Liver (tissue), 9 donors: ENCODE results near the gene SGIP1. TPM values are rescaled to one million over a fixed set of nuclear protein-coding genes. Genes with fewer than 3 reads are reported as not detected.

Source experiments
- DNase-seq: peaks from one replicate; pipeline ENCODE4 v3.0.0-alpha.2; 2017; ENCODE audit warnings: low spot score
- H3K27ac ChIP-seq, 2 donors: one replicate each; pipeline ENCODE4 v1.7.0; 2013; ENCODE audit warnings: inconsistent platforms in 2 of 2, low read length in 2 of 2, control low read depth in 1 of 2, low read depth in 1 of 2, mild to moderate bottlenecking in 1 of 2
- H3K27me3 ChIP-seq, 4 donors: one replicate each; pipeline versions ENCODE4 v1.6.1 to v1.7.0; 2013; ENCODE audit warnings: low read length in 3 of 4, inconsistent platforms in 1 of 4, mild to moderate bottlenecking in 1 of 4, moderate library complexity in 1 of 4; ENCODE audit not compliant: control insufficient read depth in 4 of 4, insufficient read depth in 4 of 4
- H3K36me3 ChIP-seq, 4 donors: one replicate each; pipeline versions ENCODE4 v1.6.1 to v1.7.0; 2013; ENCODE audit warnings: low read length in 3 of 4, mild to moderate bottlenecking in 3 of 4, low read depth in 1 of 4, moderate library complexity in 1 of 4; ENCODE audit not compliant: control insufficient read depth in 4 of 4, insufficient read depth in 3 of 4
- H3K4me1 ChIP-seq, 4 donors: one replicate each; pipeline versions ENCODE4 v1.6.1 to v1.7.0; 2013; ENCODE audit warnings: low read length in 3 of 4, mild to moderate bottlenecking in 3 of 4, moderate library complexity in 1 of 4; ENCODE audit not compliant: control insufficient read depth in 4 of 4, insufficient read depth in 4 of 4
- H3K4me3 ChIP-seq, 3 donors: one replicate each; pipeline versions ENCODE4 v1.6.1 to v1.7.0; 2013; ENCODE audit warnings: low read length in 3 of 3, control low read depth in 1 of 3, low read depth in 1 of 3, mild to moderate bottlenecking in 1 of 3
- H3K9ac ChIP-seq, 2 donors: one replicate each; pipeline ENCODE4 v1.7.0; 2013; ENCODE audit warnings: low read length in 2 of 2, mild to moderate bottlenecking in 2 of 2, moderate library complexity in 2 of 2, control low read depth in 1 of 2, low read depth in 1 of 2
- H3K9me3 ChIP-seq, 4 donors: one replicate each; pipeline versions ENCODE4 v1.6.1 to v1.7.0; 2013; ENCODE audit warnings: low read length in 3 of 4; ENCODE audit not compliant: control insufficient read depth in 4 of 4
- ATF3 ChIP-seq: IDR thresholded peaks from 2 replicates; pipeline ENCODE4 v1.6.1; 2016; ENCODE audit warnings: antibody characterized with exemption
- CTCF ChIP-seq: fragments of 150-350 bp; IDR thresholded peaks from 2 replicates; pipeline ENCODE4 v1.5.1; 2017; ENCODE audit warnings: improper control_type of control experiment, low read depth, low read length; ENCODE audit not compliant: missing input control
- EGR1 ChIP-seq, 2 donors: IDR thresholded peaks; 2 replicates each; pipeline ENCODE4 v1.6.1; 2016 to 2018; ENCODE audit warnings: antibody characterized with exemption in 2 of 2, low read depth in 2 of 2
- FOXA1 ChIP-seq: IDR thresholded peaks from 2 replicates; pipeline ENCODE4 v1.6.1; 2016; ENCODE audit warnings: antibody characterized with exemption
- FOXA2 ChIP-seq: IDR thresholded peaks from 2 replicates; pipeline ENCODE4 v1.6.1; 2016; ENCODE audit warnings: antibody characterized with exemption
- GABPA ChIP-seq, 2 donors: IDR thresholded peaks in 1 of 2; conservative IDR thresholded peaks in 1 of 2; 2 replicates each; pipeline ENCODE4 v1.6.1; 2016; ENCODE audit warnings: antibody characterized with exemption in 2 of 2, mild to moderate bottlenecking in 1 of 2, moderate library complexity in 1 of 2
- HNF4A ChIP-seq, 2 donors: conservative IDR thresholded peaks; 2 replicates each; pipeline ENCODE4 v1.6.1; 2016; ENCODE audit warnings: antibody characterized with exemption in 2 of 2, mild to moderate bottlenecking in 2 of 2
- HNF4G ChIP-seq: IDR thresholded peaks from 2 replicates; pipeline ENCODE4 v1.6.1; 2016; ENCODE audit warnings: antibody characterized with exemption
- JUND ChIP-seq, 2 donors: IDR thresholded peaks; 2 replicates each; pipeline ENCODE4 v1.6.1; 2016; ENCODE audit warnings: antibody characterized with exemption in 2 of 2
- MAX ChIP-seq: IDR thresholded peaks from 2 replicates; pipeline ENCODE4 v1.6.1; 2016; ENCODE audit warnings: antibody characterized with exemption
- NR2F2 ChIP-seq: IDR thresholded peaks from 2 replicates; pipeline ENCODE4 v1.6.1; 2016; ENCODE audit warnings: antibody characterized with exemption
- RAD21 ChIP-seq, 2 donors: IDR thresholded peaks; 2 replicates each; pipeline ENCODE4 v1.6.1; 2016; ENCODE audit warnings: antibody characterized with exemption in 2 of 2, mild to moderate bottlenecking in 2 of 2
- REST ChIP-seq: IDR thresholded peaks from 2 replicates; pipeline ENCODE4 v1.6.1; 2016; ENCODE audit warnings: antibody characterized with exemption, mild to moderate bottlenecking
- RXRA ChIP-seq, 2 donors: IDR thresholded peaks; 2 replicates each; pipeline ENCODE4 v1.6.1; 2017 to 2018; ENCODE audit warnings: antibody characterized with exemption in 2 of 2, mild to moderate bottlenecking in 1 of 2
- SP1 ChIP-seq: IDR thresholded peaks from 2 replicates; pipeline ENCODE4 v1.6.1; 2018; ENCODE audit warnings: antibody characterized with exemption, mild to moderate bottlenecking
- TAF1 ChIP-seq: conservative IDR thresholded peaks from 2 replicates; pipeline ENCODE4 v1.6.1; 2016; ENCODE audit warnings: antibody characterized with exemption, mild to moderate bottlenecking
- YY1 ChIP-seq: IDR thresholded peaks from 2 replicates; pipeline ENCODE4 v1.6.1; 2016; ENCODE audit warnings: antibody characterized with exemption, mild to moderate bottlenecking
- ZBTB33 ChIP-seq: IDR thresholded peaks from 2 replicates; pipeline ENCODE4 v1.6.1; 2016; ENCODE audit warnings: antibody characterized with exemption
- WGBS: extraction: QIAGEN DNeasy Blood & Tissue Kit; methylation state at CpG from one replicate; pipeline ENCODE4 v1.1.7; 2013; 5-methylcytosine and 5-hydroxymethylcytosine counted together
- polyA plus RNA-seq, 2 donors: library from polyadenylated mRNA; stranded (reverse) in 1 of 2; unstranded in 1 of 2; fragments of 200-250 nt in 1 of 2; fragments of >200 nt in 1 of 2; fragmentation: Nextera tagmentation in 1 of 2; extraction: Ambion mirVana in 1 of 2; gene quantifications; one replicate each; pipeline versions ENCODE4 v1.2.1 to v1.2.3, GENCODE V29; 2013 to 2015
- total RNA-seq, 2 donors: library from RNA; depleted of rRNA; stranded (reverse); fragments of >200 nt; gene quantifications; one replicate each; pipeline ENCODE4 v1.2.3, GENCODE V29; 2014
- donor health status: healthy.
- donor health status: healthy.
- donor health status: healthy.
- donor health status: healthy.
- donor health status: healthy.

The SGIP1 gene
- total and polyA plus RNA-seq, 4 donors, result 0.09 to 2.5 (median 0.38) TPM

- Histone ChIP-seq H3K27ac (no peak overlapping the region), H3K4me1 (no peaks in the 10 kb centered on the region), H3K36me3 (no peaks in the 10 kb centered on the region), H3K4me3 (no peak overlapping the region), H3K9me3 (no peaks in the 10 kb centered on the region), H3K9ac (no peak overlapping the region), H3K27me3 (peaks cover 0 to 2% (median 0%) of the 10 kb centered on the region in 4 donors)
- WGBS, result 97% methylated on average over 1 of the region's 1 CpG
- TF ChIP-seq CTCF (no peak), HNF4A (conservative IDR thresholded peaks at IDR 0.05) (no peak), GABPA (IDR thresholded peaks at IDR 0.05 in 1 of 2, conservative IDR thresholded peaks at IDR 0.05 in 1 of 2) (no peak), FOXA2 (no peak), EGR1 (IDR thresholded peaks at IDR 0.05; ENCODE audit: low read depth in 2 of 2) (no peak), YY1 (no peak), REST (no peak), RAD21 (IDR thresholded peaks at IDR 0.05) (no peak), ZBTB33 (no peak), HNF4G (no peak), SP1 (no peak), RXRA (IDR thresholded peaks at IDR 0.05) (no peak), ATF3 (no peak), FOXA1 (no peak), TAF1 (no peak), MAX (no peak), JUND (IDR thresholded peaks at IDR 0.05) (no peak)
- DNase-seq, result no peak
Measured at GRCh38 chr1:66553846-66554245, 19.9 kb downstream of the SGIP1 start.

- 85% methylated on average over 7 of the region's 7 CpGs for WGBS
- no peak overlapping the region for H3K27ac ChIP-seq
- no peaks in the 10 kb centered on the region for H3K36me3 ChIP-seq
- TF ChIP-seq MAX (no peak), NR2F2 (no peak), REST (no peak), RXRA (IDR thresholded peaks at IDR 0.05) (no peak), HNF4A (conservative IDR thresholded peaks at IDR 0.05) (no peak), FOXA1 (no peak)
- H3K9ac ChIP-seq, result no peak overlapping the region
- no peak overlapping the region for H3K4me3 ChIP-seq
- no peaks in the 10 kb centered on the region for H3K9me3 ChIP-seq
- H3K27me3 ChIP-seq, result peaks cover 0 to 2% (median 0%) of the 10 kb centered on the region in 4 donors
- H3K4me1 ChIP-seq, result no peaks in the 10 kb centered on the region
- no peak for DNase-seq
Measured at GRCh38 chr1:66556161-66556611, 22.2 kb downstream of the SGIP1 start.
